Parietal lobe (tissue), 1 donor: Measurements from ENCODE around the gene CPO. TPM values are rescaled to one million over a fixed set of nuclear protein-coding genes. Genes with fewer than 3 reads are reported as not detected.

Experiments
- total RNA-seq: library from RNA; depleted of rRNA; stranded (reverse); fragments of >200 nt; gene quantifications from one replicate; pipeline ENCODE4 v1.2.3, GENCODE V29; 2014

CPO gene, protein sequence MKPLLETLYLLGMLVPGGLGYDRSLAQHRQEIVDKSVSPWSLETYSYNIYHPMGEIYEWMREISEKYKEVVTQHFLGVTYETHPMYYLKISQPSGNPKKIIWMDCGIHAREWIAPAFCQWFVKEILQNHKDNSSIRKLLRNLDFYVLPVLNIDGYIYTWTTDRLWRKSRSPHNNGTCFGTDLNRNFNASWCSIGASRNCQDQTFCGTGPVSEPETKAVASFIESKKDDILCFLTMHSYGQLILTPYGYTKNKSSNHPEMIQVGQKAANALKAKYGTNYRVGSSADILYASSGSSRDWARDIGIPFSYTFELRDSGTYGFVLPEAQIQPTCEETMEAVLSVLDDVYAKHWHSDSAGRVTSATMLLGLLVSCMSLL
- total RNA-seq: not detected

GRCh38 chr2:206939340-206939739 lies at the start of gene CPO:
TSS of gene CPO (plus strand) at chr2:206939518. CDS start at chr2:206939600, 82 bp downstream.

Other genes with a start within 250 kb of the CPO start
- gene DYTN, start 221.1 kb upstream of the CPO start, total RNA-seq: not detected
- gene MDH1B, start 174.2 kb upstream of the CPO start, total RNA-seq: 4.7 TPM
- gene FASTKD2, start 173.9 kb upstream of the CPO start, total RNA-seq: 54.8 TPM
- gene KLF7, start 226.4 kb downstream of the CPO start, total RNA-seq: 87.0 TPM